Stimulated activated CD8-positive, alpha-beta memory T cell treated with anti-CD3 and anti-CD28 coated beads, Interleukin-4, amount 100 ng/mL, for 4 hours (primary cell): Measurements from ENCODE around the gene SP1.
"Not testable (repeated sequence)": the region's sequence is repeated elsewhere in the genome, so short reads cannot be mapped to it uniquely, and the experiment has no call there.

Experiments
- DNase-seq, 2 donors: peaks; one replicate each; pipeline ENCODE4 v3.0.0-alpha.2; 2020; ENCODE audit warnings: low read depth in 2 of 2, low spot score in 1 of 2

Gene SP1

DNA sequence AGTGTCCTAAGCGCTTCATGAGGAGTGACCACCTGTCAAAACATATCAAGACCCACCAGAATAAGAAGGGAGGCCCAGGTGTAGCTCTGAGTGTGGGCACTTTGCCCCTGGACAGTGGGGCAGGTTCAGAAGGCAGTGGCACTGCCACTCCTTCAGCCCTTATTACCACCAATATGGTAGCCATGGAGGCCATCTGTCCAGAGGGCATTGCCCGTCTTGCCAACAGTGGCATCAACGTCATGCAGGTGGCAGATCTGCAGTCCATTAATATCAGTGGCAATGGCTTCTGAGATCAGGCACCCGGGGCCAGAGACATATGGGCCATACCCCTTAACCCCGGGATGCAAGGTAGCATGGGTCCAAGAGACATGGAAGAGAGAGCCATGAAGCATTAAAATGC, 31.0 kb downstream of the SP1 start:
- DNase-seq = no peak

DNA sequence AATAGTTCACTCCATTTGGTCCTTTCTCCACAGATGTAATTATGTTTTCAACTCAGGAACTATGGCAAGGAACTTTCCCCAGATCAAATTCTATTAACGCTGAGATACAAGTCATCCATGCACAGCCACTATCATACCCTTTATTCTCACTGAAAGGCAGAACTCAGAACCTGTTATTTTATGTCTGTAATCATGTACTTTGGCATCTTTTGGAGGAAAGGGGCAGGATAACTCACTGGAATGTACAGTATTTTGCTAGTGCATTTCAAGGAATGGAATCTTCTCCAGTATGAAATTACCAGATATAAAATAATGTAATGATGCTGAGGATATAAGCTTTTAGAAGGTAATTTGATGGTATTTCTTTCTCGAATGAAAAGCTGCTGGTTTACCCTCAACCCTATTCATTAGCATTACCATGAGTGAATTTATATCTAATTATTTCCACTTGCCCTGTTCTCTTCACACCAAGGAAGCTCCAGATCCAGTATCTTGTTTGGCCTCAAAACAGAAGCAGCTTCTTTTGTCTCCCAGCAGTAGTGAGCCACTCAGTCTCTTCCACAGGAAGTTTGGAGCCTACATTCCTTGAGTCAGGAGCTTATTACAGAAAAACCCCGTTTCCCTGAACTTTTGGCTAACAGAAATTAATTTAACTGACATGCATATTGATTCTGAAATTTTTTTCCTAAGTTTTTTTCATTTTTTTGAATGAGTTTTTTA, 33.7 kb downstream of the SP1 start:
- no peak for DNase-seq

DNA sequence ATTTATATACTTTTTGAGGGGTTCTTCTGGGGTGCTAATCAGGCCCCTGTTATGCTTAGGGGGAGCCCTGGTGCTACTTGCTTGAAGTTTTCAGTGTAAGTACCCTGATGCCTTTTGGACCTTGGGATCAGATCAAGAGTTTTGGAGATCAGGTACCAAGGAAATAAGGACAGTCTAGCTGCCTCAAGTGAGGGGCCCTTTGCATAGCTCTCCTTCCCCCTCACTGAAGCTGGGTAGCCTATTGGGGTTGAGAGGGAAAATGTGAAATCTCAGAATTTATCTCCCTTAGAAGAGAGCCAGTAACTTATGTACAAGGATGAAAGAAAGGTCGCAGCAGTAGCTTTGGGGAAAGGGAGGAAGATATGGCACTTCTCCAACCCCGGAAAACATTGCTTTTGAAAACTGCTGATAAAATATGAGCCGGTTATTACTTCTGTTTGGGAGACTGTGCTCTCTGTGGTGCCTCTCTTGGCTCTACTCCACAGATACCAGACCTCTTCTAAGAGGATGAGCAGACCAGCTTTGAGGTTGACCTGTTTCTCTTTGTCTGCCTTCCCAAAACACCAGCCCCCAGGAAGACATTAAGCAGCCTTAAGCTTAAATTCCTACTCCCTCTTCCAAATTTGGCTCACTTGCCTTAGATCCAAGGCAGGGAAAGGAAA, 34.9 kb downstream of the SP1 start:
- no peak for DNase-seq

GRCh38 chr12:53415752-53416389, 35.9 kb downstream of the SP1 start:
- DNase-seq = not testable (repeated sequence)

DNA sequence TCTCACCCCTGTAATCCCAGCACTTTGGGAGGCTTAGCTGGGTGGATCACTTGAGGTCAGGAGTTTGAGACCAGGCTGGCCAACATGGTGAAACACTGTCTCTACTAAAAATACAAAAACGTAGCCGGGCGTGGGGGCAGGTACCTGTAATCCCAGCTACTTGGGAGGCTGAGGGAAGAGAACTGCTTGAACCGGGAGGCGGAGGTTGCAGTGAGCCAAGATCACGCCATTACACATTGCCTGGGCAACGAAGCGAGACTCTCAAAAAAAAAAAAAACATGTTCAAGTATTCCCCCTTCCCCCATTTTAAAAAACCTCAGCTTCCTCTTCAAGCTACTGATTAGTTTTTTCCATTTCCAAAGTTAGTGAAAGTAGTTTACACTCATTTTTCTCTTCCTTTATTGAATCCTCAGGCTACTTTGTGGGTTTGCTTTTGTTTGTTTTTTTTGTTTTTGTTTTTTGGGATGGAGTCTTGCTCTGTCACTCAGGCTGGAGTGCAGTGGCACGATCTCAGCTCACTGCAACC, 37.4 kb downstream of the SP1 start:
- DNase-seq = not testable (repeated sequence)

GRCh38 chr12:53418221-53418620, 38.2 kb downstream of the SP1 start:
- no peak for DNase-seq

GRCh38 chr12:53419756-53420155, 39.8 kb downstream of the SP1 start:
- DNase-seq = no peak

DNA sequence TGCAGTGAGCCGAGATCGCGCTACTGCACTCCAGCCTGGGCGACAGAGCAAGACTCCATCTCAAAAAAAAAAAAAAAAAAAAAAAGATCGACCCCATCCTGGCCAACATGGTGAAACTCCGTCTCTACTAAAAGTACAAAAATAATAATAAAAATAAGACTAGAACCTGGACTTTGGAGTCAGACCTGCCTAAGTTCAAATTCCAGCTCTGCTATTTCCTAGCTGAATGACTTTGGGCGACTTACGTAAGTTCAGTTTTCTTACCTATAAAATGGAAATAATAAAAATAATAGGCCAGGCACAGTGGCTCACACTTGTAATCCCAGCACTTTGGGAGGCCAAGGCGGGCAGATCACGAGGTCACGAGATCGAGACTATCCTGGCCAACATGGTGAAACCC, 42.3 kb downstream of the SP1 start:
- not testable (repeated sequence) for DNase-seq

DNA sequence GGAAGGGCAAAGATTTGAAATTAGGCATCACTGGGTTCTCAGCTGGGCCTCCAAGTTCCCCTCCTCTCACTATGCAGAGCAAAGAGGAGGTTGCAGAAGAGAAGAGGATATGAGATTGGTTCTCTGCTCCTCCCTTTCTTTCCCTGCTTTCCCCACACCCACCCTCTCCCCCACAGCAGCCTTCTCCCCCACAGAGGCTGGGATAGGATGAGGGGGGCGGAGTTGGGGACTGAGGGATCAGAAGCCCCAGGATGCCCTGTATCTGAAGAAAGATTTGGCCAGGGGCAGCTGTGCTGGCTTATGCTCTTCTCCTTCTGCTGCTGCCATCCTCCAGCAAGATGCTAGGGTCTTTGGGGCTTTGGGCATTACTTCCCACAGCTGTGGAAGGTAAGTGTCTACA, 43.6 kb downstream of the SP1 start, which contains the start of gene AMHR2:
TSS of gene AMHR2 (plus strand) at position 259 of the 400 bp plus-strand sequence. CDS start at position 339, 80 bp downstream.
- no peak for DNase-seq

- no peak for DNase-seq
Measured at GRCh38 chr12:53424626-53425514, 44.9 kb downstream of the SP1 start.

GRCh38 chr12:53425515-53426150, 45.7 kb downstream of the SP1 start:
- no peak for DNase-seq

GRCh38 chr12:53427905-53428594, 48.1 kb downstream of the SP1 start:
- DNase-seq = peak in 1 of 2 donors; percentile 2

DNA sequence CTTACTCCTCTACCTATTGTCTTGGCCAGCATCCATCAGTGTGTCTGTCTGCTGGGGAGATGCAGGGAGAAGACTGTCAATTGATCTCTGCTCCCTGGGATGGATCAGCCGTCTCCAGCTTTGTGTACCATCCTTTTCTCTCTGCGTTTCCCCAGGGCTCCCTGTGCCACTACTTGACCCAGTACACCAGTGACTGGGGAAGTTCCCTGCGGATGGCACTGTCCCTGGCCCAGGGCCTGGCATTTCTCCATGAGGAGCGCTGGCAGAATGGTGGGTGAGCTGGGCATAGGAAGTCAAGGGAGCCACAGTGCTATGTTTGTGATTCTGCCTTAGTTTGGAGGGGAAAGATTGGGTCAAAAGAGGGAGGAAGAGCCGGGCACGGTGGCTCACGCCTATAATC, 48.8 kb downstream of the SP1 start:
- no peak for DNase-seq

- no peak for DNase-seq
Measured at GRCh38 chr12:53430116-53430515, 50.1 kb downstream of the SP1 start.

- no peak for DNase-seq
Measured at GRCh38 chr12:53431187-53431586, 51.2 kb downstream of the SP1 start.

GRCh38 chr12:53435326-53435725, 55.4 kb downstream of the SP1 start:
- not testable (repeated sequence) for DNase-seq

DNA sequence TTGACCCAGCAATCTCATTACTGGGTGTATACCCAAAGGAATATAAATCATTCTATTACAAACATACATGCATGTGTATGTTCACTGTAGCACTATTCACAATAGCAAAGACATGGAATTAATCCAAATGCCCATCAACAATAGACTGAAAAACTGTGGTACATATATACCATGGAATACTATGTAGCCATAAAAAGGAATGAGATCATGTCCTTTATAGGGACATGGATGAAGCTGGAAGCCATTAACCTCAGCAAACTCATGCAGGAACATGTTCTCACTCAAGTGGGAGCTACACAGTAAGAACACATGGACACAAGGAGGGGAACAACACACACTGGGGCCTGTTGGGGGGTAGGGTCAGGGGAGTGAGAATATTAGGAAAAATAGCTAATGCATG, 59.6 kb downstream of the SP1 start:
- not testable (repeated sequence) for DNase-seq

GRCh38 chr12:53441040-53441833, 61.3 kb downstream of the SP1 start, which contains the start of gene PRR13:
PRR13 (plus strand) TSS chr12:53441734; CDS start chr12:53442715, 981 bp downstream.
- peak; percentile 96 to 97 for DNase-seq

DNA sequence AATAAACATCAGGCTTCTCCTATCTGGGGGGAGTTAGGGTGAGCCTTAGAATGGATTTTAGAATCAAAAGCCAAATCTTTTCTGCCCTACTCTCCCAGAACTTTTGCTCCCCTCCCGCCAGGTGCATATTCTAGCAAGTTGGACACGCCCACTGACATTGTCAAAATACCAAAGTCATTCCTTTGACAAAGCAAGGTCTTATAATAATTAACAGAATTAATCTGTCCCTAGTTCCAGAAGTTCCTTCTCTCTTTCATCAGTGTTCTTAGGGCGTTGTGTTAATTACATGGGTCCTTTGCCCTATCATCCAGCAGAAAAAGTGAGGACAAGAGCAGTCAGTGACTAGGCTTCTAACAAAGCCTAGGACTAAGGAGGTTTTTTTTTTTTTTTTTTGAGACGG, 64.0 kb downstream of the SP1 start:
- DNase-seq = no peak
